Hindlimb muscle (tissue), 1 donor: Measurements from ENCODE around the gene F9. TPM values are rescaled to one million over a fixed set of nuclear protein-coding genes. Genes with fewer than 3 reads are reported as not detected.

ENCODE experiments used
- polyA plus RNA-seq: library from polyadenylated mRNA; unstranded; fragments of 120-200 nt; gene quantifications from one replicate; pipeline ENCODE4 v1.2.1, GENCODE V29; 2013; ENCODE audit not compliant: insufficient read length

Gene F9
- polyA plus RNA-seq, 1 donor, result not detected

Other genes starting within 250 kb of the F9 start
- 0.09 TPM for gene MCF2, start 177.4 kb downstream of the F9 start, polyA plus RNA-seq